ENCODE measurements around the gene ANKRD17. TPM values are rescaled to one million over a fixed set of nuclear protein-coding genes. Genes with fewer than 3 reads are reported as not detected.
"Not testable (repeated sequence)": the region's sequence is repeated elsewhere in the genome, so short reads cannot be mapped to it uniquely, and the experiment has no call there.

The ANKRD17 gene
- total and polyA plus RNA-seq, 7 donors, result 6.0 to 55.1 (median 41.1) TPM

- Histone ChIP-seq H3K4me1 (no peaks in the 10 kb centered on the region), H3K27me3 (no peaks in the 10 kb centered on the region), H3K36me3 (no peaks in the 10 kb centered on the region), H3K27ac (no peak overlapping the region), H3K9me3 (peaks cover 0 to 5% (median 1%) of the 10 kb centered on the region in 4 donors), H3K4me3 (no peak overlapping the region)
- 95% methylated on average over 25 of the region's 25 CpGs for WGBS, 2 donors
- no peak for DNase-seq
- intact Hi-C loops (cut with DNase I), result no loop called here
- TF ChIP-seq POLR2A (IDR thresholded peaks at IDR 0.05), result no peak
- no peak for TF ChIP-seq EP300 (IDR thresholded peaks at IDR 0.05)
- no peak for TF ChIP-seq CTCF (IDR thresholded peaks at IDR 0.05)
- no peak for TF ChIP-seq POLR2AphosphoS5 (IDR thresholded peaks at IDR 0.05)
These were observed 41.1 kb upstream of the ANKRD17 start for GRCh38 chr4:73299548-73300280.

GRCh38 chr4:73292661-73293060 is 34.1 kb upstream of the ANKRD17 start:
- H3K27me3 ChIP-seq; H3K4me1 ChIP-seq; H3K9me3 ChIP-seq; DNase-seq; intact Hi-C loops (cut with DNase I); H3K4me3 ChIP-seq; H3K36me3 ChIP-seq; H3K27ac ChIP-seq: not testable (repeated sequence)
- 86 to 88% methylated on average over 9 of the region's 9 CpGs for WGBS, 2 donors

- intact Hi-C loops (cut with DNase I), result no loop called here
- no peak for TF ChIP-seq EP300 (IDR thresholded peaks at IDR 0.05)
- TF ChIP-seq CTCF (IDR thresholded peaks at IDR 0.05), result no peak
- no peak for TF ChIP-seq POLR2AphosphoS5 (IDR thresholded peaks at IDR 0.05)
- no peak for TF ChIP-seq POLR2A (IDR thresholded peaks at IDR 0.05)
- H3K27me3 ChIP-seq, result no peaks in the 10 kb centered on the region
- no peak overlapping the region for H3K4me3 ChIP-seq
- no peaks in the 10 kb centered on the region for H3K4me1 ChIP-seq
- no peak overlapping the region for H3K27ac ChIP-seq
- DNase-seq, result no peak
- no peaks in the 10 kb centered on the region for H3K36me3 ChIP-seq
- no peaks in the 10 kb centered on the region for H3K9me3 ChIP-seq
- 91 to 94% methylated on average over 5 of the region's 5 CpGs for WGBS, 2 donors
These were observed 23.4 kb upstream of the ANKRD17 start for GRCh38 chr4:73281982-73282381.

GRCh38 chr4:73281396-73281795 is 22.8 kb upstream of the ANKRD17 start:
- TF ChIP-seq CTCF (IDR thresholded peaks at IDR 0.05) (no peak), EP300 (IDR thresholded peaks at IDR 0.05) (no peak), POLR2A (IDR thresholded peaks at IDR 0.05) (no peak), POLR2AphosphoS5 (IDR thresholded peaks at IDR 0.05) (no peak)
- whole genome bisulfite sequencing, 2 donors, result 95 to 96% methylated on average over 2 of the region's 2 CpGs
- Histone ChIP-seq H3K27me3 (no peaks in the 10 kb centered on the region), H3K4me1 (no peaks in the 10 kb centered on the region), H3K36me3 (no peaks in the 10 kb centered on the region), H3K4me3 (no peak overlapping the region), H3K9me3 (no peaks in the 10 kb centered on the region), H3K27ac (no peak overlapping the region)
- DNase-seq, result no peak
- intact Hi-C loops (cut with DNase I), result no loop called here

- DNase-seq, result no peak
- Histone ChIP-seq H3K4me3 (no peak overlapping the region), H3K27ac (no peak overlapping the region), H3K9me3 (no peaks in the 10 kb centered on the region), H3K4me1 (no peaks in the 10 kb centered on the region), H3K36me3 (no peaks in the 10 kb centered on the region), H3K27me3 (no peaks in the 10 kb centered on the region)
- 92 to 97% methylated on average over 1 of the region's 1 CpG for WGBS, 2 donors
- intact Hi-C loops (cut with DNase I), result no loop called here
- no peak for TF ChIP-seq EP300 (IDR thresholded peaks at IDR 0.05)
- TF ChIP-seq POLR2AphosphoS5 (IDR thresholded peaks at IDR 0.05), result no peak
- no peak for TF ChIP-seq CTCF (IDR thresholded peaks at IDR 0.05)
- no peak for TF ChIP-seq POLR2A (IDR thresholded peaks at IDR 0.05)
These were observed 18.6 kb upstream of the ANKRD17 start for GRCh38 chr4:73277201-73277600.

All from sigmoid colon (tissue), 7 donors.